Measurements from ENCODE around the gene MTIF3.

DNA sequence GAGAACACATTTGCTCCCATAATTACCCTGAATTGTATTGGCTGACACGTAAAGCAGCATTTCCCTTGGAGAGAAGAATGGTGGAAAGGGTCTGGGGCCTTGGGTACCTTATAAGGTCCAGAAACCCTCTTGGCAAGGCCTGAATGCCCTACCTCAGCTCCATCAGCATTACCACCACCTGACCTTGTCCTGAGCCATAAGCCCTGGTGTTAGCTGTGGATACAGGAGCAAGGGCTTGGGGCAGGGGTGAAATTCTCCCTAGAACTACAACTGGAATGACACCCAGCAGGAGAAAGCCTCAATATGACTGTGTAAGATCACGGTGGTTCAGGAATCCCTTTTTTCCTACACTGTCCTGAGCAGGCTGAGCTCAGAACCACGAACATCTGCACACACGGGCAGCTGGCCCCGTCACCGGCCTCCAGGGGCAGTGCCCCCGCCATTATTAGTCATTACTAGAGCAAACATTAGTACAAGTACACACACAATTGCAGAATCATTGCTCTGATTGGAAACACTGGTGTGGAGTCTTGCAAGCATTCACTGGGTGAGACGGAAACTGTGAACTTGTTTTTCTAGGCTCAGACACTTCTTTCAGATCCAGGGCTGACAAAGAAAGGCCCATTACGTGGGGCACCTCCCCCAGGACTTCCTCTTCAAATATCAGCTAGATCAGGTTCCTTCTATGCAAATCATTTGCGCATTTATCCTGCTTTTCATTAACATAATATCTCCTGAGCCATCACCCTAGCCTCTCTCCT lies 26.8 kb upstream of the MTIF3 start:
- TF ChIP-seq CSRNP3 (CRISPR knock-in tag; IDR thresholded peaks at IDR 0.05) (no peak), ZNF565 (CRISPR knock-in tag; conservative IDR thresholded peaks at IDR 0.05; ENCODE audit: low read depth) (no peak), CREB5 (CRISPR knock-in tag; IDR thresholded peaks at IDR 0.05; ENCODE audit: low read depth) (no peak), PPARA (CRISPR knock-in tag; IDR thresholded peaks at IDR 0.05; ENCODE audit: borderline replicate concordance) (no peak), RARB (CRISPR knock-in tag; IDR thresholded peaks at IDR 0.05) (no peak), OSR1 (CRISPR knock-in tag; IDR thresholded peaks at IDR 0.05) (no peak), ZFP30 (CRISPR knock-in tag; IDR thresholded peaks at IDR 0.05) (no peak), ZNF70 (CRISPR knock-in tag; IDR thresholded peaks at IDR 0.05) (no peak), ARNTL (CRISPR knock-in tag; IDR thresholded peaks at IDR 0.05; ENCODE audit: borderline replicate concordance, low read depth) (no peak), ZC3H10 (CRISPR knock-in tag; IDR thresholded peaks at IDR 0.05) (no peak)
- TF ChIP-seq, protein P1, sequence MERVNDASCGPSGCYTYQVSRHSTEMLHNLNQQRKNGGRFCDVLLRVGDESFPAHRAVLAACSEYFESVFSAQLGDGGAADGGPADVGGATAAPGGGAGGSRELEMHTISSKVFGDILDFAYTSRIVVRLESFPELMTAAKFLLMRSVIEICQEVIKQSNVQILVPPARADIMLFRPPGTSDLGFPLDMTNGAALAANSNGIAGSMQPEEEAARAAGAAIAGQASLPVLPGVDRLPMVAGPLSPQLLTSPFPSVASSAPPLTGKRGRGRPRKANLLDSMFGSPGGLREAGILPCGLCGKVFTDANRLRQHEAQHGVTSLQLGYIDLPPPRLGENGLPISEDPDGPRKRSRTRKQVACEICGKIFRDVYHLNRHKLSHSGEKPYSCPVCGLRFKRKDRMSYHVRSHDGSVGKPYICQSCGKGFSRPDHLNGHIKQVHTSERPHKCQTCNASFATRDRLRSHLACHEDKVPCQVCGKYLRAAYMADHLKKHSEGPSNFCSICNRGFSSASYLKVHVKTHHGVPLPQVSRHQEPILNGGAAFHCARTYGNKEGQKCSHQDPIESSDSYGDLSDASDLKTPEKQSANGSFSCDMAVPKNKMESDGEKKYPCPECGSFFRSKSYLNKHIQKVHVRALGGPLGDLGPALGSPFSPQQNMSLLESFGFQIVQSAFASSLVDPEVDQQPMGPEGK (CRISPR knock-in tag; IDR thresholded peaks at IDR 0.05; ENCODE audit: borderline replicate concordance) = no peak
